HL-60 (cell line): Measurements from ENCODE around the gene DCDC2C.

ENCODE experiments used
- POLR2AphosphoS5 ChIP-seq: IDR thresholded peaks from 2 replicates; pipeline ENCODE4 v1.6.1; 2012; ENCODE audit warnings: low read depth
- REST ChIP-seq: IDR thresholded peaks from 2 replicates; pipeline ENCODE4 v1.6.1; 2012; ENCODE audit warnings: low read depth; ENCODE audit not compliant: insufficient replicate concordance
- TF ChIP-seq, protein P1 (sequence below): IDR thresholded peaks from one replicate; pipeline ENCODE4 v1.5.1; 2011; ENCODE audit warnings: low read length, control low read depth, inconsistent platforms; ENCODE audit not compliant: insufficient read depth

DNA sequence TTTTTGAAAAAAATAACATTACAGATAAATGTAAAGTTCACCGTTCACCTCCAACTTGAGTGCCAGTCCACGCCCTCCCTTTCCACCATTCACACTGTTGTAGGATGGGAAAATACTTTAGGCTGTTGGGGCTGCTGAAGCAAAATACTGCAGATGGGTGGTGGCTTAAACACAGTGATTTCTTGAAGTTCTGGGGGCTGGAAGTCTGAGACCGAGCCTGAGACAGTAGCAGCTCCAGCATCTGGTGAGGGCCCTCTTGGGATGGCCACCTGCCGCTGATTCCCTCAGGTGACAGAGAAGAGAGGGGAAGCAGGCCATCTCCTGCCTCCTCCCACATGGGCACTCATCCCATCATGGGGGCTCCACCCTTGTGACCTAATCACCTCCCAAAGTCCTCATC lies 27.7 kb upstream of the DCDC2C start:
- TF ChIP-seq, protein P1, sequence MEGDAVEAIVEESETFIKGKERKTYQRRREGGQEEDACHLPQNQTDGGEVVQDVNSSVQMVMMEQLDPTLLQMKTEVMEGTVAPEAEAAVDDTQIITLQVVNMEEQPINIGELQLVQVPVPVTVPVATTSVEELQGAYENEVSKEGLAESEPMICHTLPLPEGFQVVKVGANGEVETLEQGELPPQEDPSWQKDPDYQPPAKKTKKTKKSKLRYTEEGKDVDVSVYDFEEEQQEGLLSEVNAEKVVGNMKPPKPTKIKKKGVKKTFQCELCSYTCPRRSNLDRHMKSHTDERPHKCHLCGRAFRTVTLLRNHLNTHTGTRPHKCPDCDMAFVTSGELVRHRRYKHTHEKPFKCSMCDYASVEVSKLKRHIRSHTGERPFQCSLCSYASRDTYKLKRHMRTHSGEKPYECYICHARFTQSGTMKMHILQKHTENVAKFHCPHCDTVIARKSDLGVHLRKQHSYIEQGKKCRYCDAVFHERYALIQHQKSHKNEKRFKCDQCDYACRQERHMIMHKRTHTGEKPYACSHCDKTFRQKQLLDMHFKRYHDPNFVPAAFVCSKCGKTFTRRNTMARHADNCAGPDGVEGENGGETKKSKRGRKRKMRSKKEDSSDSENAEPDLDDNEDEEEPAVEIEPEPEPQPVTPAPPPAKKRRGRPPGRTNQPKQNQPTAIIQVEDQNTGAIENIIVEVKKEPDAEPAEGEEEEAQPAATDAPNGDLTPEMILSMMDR = no peak
- TF ChIP-seq REST (no peak), POLR2AphosphoS5 (no peak)
